HepG2 (cell line): ENCODE results near the gene PTH2. TPM values are rescaled to one million over a fixed set of nuclear protein-coding genes. Genes with fewer than 3 reads are reported as not detected.
A peak's percentile ranks its signal among the peaks of the same experiment; 100 is the strongest.

Source experiments
- ATAD3A ChIP-seq: sonication (generic); formaldehyde crosslinking; IDR thresholded peaks from 2 replicates; pipeline ENCODE4 v1.4.0; 2020; ENCODE audit warnings: missing genetic modification reagents
- ATF7-NPFF ChIP-seq: sonication (generic); formaldehyde crosslinking; IDR thresholded peaks from 2 replicates; pipeline ENCODE4 v1.8.1; 2023; ENCODE audit warnings: mild to moderate bottlenecking, low read depth, missing genetic modification reagents, moderate library complexity
- ATM ChIP-seq: fragments of 450-650 bp; IDR thresholded peaks from 2 replicates; pipeline ENCODE4 v1.7.1; 2017; ENCODE audit warnings: mild to moderate bottlenecking, borderline replicate concordance
- BCL6 ChIP-seq: IDR thresholded peaks from 2 replicates; pipeline ENCODE4 v1.6.1; 2016; ENCODE audit warnings: missing genetic modification reagents, missing compliant biosample characterization
- FOXO1 ChIP-seq: sonication (generic); formaldehyde crosslinking; IDR thresholded peaks from 2 replicates; pipeline ENCODE4 v1.4.0; 2020; ENCODE audit warnings: missing genetic modification reagents
- GZF1 ChIP-seq: sonication (generic); formaldehyde crosslinking; IDR thresholded peaks from 2 replicates; pipeline ENCODE4 v1.5.1; 2020; ENCODE audit warnings: mild to moderate bottlenecking, missing genetic modification reagents
- HBP1 ChIP-seq: IDR thresholded peaks from 2 replicates; pipeline ENCODE4 v1.6.1; 2016; ENCODE audit warnings: low read depth, control low read depth
- HNRNPUL1 ChIP-seq: fragments of 200-400 bp; formaldehyde crosslinking; IDR thresholded peaks from 2 replicates; pipeline ENCODE4 v1.6.1; 2017; ENCODE audit warnings: low read depth, mild to moderate bottlenecking, low read length, moderate library complexity
- HOXA3 ChIP-seq: sonication (generic); formaldehyde crosslinking; IDR thresholded peaks from 2 replicates; pipeline ENCODE4 v1.5.0; 2020; ENCODE audit warnings: missing genetic modification reagents
- JUNB ChIP-seq: sonication (generic); formaldehyde crosslinking; IDR thresholded peaks from 2 replicates; pipeline ENCODE4 v1.8.0; 2022; ENCODE audit warnings: missing genetic modification reagents, mild to moderate bottlenecking, borderline replicate concordance
- MYNN ChIP-seq: sonication (generic); formaldehyde crosslinking; IDR thresholded peaks from 2 replicates; pipeline ENCODE4 v1.4.0; 2020; ENCODE audit warnings: mild to moderate bottlenecking, low read depth, missing genetic modification reagents
- RAD21 ChIP-seq: fragments of 450-650 bp; formaldehyde crosslinking; IDR thresholded peaks from 2 replicates; pipeline ENCODE4 v1.5.0; 2020; ENCODE audit warnings: mild to moderate bottlenecking
- RARG ChIP-seq: sonication (generic); formaldehyde crosslinking; IDR thresholded peaks from 2 replicates; pipeline ENCODE4 v1.4.0; 2020; ENCODE audit warnings: low read depth, mild to moderate bottlenecking, missing genetic modification reagents
- RBAK ChIP-seq: sonication (generic); formaldehyde crosslinking; IDR thresholded peaks from 2 replicates; pipeline ENCODE4 v1.5.1; 2020; ENCODE audit warnings: mild to moderate bottlenecking, missing genetic modification reagents
- THRA ChIP-seq: sonication (generic); formaldehyde crosslinking; IDR thresholded peaks from 2 replicates; pipeline ENCODE4 v1.4.0; 2020; ENCODE audit warnings: missing genetic modification reagents, borderline replicate concordance
- TRIM22 ChIP-seq: fragments of 450-650 bp; IDR thresholded peaks from 2 replicates; pipeline ENCODE4 v1.6.1; 2017
- ZBTB10 ChIP-seq: sonication (generic); formaldehyde crosslinking; IDR thresholded peaks from 2 replicates; pipeline ENCODE4 v1.4.0; 2020; ENCODE audit warnings: missing genetic modification reagents, borderline replicate concordance
- ZNF557 ChIP-seq: sonication (generic); formaldehyde crosslinking; IDR thresholded peaks from 2 replicates; pipeline ENCODE4 v1.4.0; 2020; ENCODE audit warnings: missing genetic modification reagents
- ZNF562 ChIP-seq: sonication (generic); formaldehyde crosslinking; IDR thresholded peaks from 2 replicates; pipeline ENCODE4 v1.8.0; 2022; ENCODE audit warnings: missing genetic modification reagents, borderline replicate concordance
- ZNF605 ChIP-seq: sonication (generic); formaldehyde crosslinking; IDR thresholded peaks from 2 replicates; pipeline ENCODE4 v1.8.0; 2022; ENCODE audit warnings: mild to moderate bottlenecking, missing genetic modification reagents
- ZNF639 ChIP-seq: conservative IDR thresholded peaks from 2 replicates; pipeline ENCODE4 v1.6.1; 2018; ENCODE audit warnings: missing genetic modification reagents
- ZNF749 ChIP-seq: sonication (generic); formaldehyde crosslinking; IDR thresholded peaks from 2 replicates; pipeline ENCODE4 v1.8.0; 2022; ENCODE audit warnings: mild to moderate bottlenecking, missing genetic modification reagents, moderate library complexity, borderline replicate concordance
- ZSCAN20 ChIP-seq: sonication (generic); formaldehyde crosslinking; IDR thresholded peaks from 2 replicates; pipeline ENCODE4 v1.4.0; 2020; ENCODE audit warnings: missing genetic modification reagents, mild to moderate bottlenecking, borderline replicate concordance
- polyA plus RNA-seq, 8 experiments: library from polyadenylated mRNA; depleted of rRNA in 3 of 8; stranded (reverse) in 7 of 8; unstranded in 1 of 8; fragments of >200 nt; fragmentation: Illumina TruSeq in 4 of 8; extraction: Trizol in 4 of 8; gene quantifications; 2 replicates each; pipeline versions ENCODE4 v1.2.1 to v1.2.3, GENCODE V29; 2011 to 2016; ENCODE audit warnings: low read depth in 4 of 8, missing spikeins in 1 of 8, mixed read lengths in 1 of 8; ENCODE audit not compliant: insufficient read depth in 1 of 8
- total RNA-seq, 5 experiments: library from RNA; depleted of rRNA; stranded (reverse); fragments of >200 nt; fragmentation: Illumina TruSeq; extraction: Trizol; gene quantifications; 2 replicates each; pipeline ENCODE4 v1.2.3, GENCODE V29; 2016; ENCODE audit warnings: low read depth in 1 of 5

Gene PTH2
- total and polyA plus RNA-seq, 2 of the 13 experiments (the other 11 are each of a cell fraction or from before 2014, with no cell fraction given), result not detected

- TF ChIP-seq ZBTB10 (CRISPR knock-in tag), result no peak
- no peak for TF ChIP-seq ATF7-NPFF (CRISPR knock-in tag)
- no peak for TF ChIP-seq ZSCAN20 (CRISPR knock-in tag)
- TF ChIP-seq TRIM22, result no peak
- no peak for TF ChIP-seq BCL6 (CRISPR knock-in tag)
- peak; percentile 76; the same call in 1 of the 2 replicates for TF ChIP-seq HBP1 (CRISPR knock-in tag)
- peak; percentile 86 for TF ChIP-seq HOXA3 (CRISPR knock-in tag)
- peak; percentile 17; the same call in 1 of the 2 replicates for TF ChIP-seq ZNF605 (CRISPR knock-in tag)
- no peak for TF ChIP-seq ZNF557 (CRISPR knock-in tag)
- peak; percentile 84 for TF ChIP-seq RAD21 (CRISPR knock-in tag)
- no peak for TF ChIP-seq RARG (CRISPR knock-in tag)
- TF ChIP-seq MYNN (CRISPR knock-in tag), result peak; percentile 53; the same call in 1 of the 2 replicates
- no peak for TF ChIP-seq RBAK
- TF ChIP-seq ZNF639 (CRISPR knock-in tag), result no peak
- no peak for TF ChIP-seq ZNF749
- TF ChIP-seq ATAD3A (CRISPR knock-in tag), result no peak
- TF ChIP-seq ATM, result no peak
- TF ChIP-seq FOXO1 (CRISPR knock-in tag), result no peak; the same call in 1 of the 2 replicates
- TF ChIP-seq GZF1 (CRISPR knock-in tag), result no peak
- no peak for TF ChIP-seq ZNF562 (CRISPR knock-in tag)
- TF ChIP-seq JUNB (CRISPR knock-in tag), result no peak
- TF ChIP-seq HNRNPUL1, result no peak
- no peak for TF ChIP-seq THRA
Observed at GRCh38 chr19:49443366-49444099, 20.3 kb upstream of the PTH2 start (continued).
